HG03460 (cell line): ENCODE measurements around the gene PCP2.

Experiments
- ATAC-seq: cut with Tn5 transposase; IDR thresholded peaks from one replicate; pipeline ENCODE4 v1.9.1; 2021; ENCODE audit not compliant: unreplicated experiment

PCP2 gene

GRCh38 chr19:7640803-7641202 is 7.3 kb upstream of the PCP2 start:
- no peak for ATAC-seq

- no peak for ATAC-seq
These were observed 6.4 kb upstream of the PCP2 start for GRCh38 chr19:7639863-7640348.

DNA sequence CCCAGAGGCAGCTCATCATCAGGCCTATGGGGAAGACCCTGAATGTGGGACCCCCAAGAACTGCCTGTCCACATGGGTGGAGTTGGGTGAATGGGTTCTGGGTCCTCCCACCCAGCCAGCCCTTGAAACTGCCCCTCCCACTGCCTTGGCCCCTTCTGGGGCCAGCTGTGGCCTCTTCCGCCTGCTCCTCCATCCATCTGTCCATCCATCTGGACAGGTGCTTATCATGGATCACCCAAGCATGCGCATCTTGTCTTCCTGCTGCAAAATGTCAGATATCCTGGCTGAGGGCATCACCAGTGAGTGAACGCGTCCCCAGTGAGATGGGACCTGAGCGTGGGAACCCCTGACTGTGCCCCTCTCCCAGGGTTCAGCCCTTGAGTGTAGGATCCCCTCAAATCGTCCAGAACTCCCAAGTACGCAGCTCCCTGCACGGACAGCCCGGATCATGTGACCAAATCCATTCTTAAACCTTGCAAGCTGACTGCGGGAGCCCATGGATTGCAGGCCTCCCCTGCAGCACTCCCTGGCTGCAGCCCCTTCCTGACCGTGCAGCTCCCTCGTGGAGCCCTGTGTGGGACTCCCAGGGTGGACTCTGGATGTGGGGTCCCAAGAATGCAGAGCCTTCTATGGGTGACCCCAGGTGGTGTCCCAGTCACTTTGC is 5.4 kb upstream of the PCP2 start:
- ATAC-seq, result no peak

DNA sequence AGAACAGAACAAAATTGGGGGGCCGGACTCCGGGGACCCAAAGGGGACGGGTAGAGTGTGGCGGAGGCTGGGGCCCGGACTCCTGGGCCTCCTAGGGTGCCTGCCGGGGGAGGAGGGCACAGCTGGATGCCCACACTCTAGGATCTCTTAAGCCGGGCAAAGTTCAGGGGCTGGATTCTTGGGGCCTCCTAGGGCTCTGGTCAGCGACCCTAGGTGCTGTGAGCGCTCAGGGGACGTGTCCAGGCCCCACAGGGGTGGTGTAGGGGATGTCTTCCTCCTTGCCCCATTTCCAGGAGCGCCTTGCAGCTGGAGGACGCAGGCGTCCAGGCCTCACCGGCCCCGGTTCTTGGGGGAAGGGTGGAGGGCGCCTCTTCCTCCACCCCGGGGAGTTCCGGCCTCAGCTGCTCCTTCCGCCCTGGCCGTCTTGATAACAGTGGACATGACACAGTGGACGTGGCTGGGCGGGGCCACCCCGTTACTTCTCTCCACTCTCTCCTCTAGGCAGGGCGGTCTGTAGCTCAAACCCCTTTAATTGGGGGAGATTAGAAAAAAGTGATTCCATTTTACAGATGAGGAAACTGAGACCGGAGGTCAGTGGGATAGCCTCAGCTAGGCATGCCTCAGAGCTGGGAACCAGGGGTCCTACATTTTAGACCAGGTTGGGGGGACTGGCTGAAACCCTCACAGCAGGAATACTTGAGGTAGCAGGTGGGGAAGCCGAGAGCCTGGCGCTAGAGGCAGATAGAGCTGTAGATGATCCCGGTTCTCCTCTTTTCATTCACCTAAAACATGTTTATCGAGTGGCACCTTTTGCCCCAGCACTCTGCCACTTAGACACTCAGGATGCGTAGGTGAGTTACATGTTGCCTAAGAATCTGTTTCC is 4.1 kb upstream of the PCP2 start:
- no peak for ATAC-seq

GRCh38 chr19:7636691-7637373 is 3.3 kb upstream of the PCP2 start, which contains the start of gene STXBP2:
TSS of gene STXBP2 (plus strand) at chr19:7637110. CDS start at chr19:7637150, 40 bp downstream.
- peak; percentile 56 for ATAC-seq

- no peak for ATAC-seq
These were observed 2.8 kb upstream of the PCP2 start for GRCh38 chr19:7636317-7636690.

GRCh38 chr19:7635670-7636069 is 2.2 kb upstream of the PCP2 start:
- ATAC-seq, result no peak

DNA sequence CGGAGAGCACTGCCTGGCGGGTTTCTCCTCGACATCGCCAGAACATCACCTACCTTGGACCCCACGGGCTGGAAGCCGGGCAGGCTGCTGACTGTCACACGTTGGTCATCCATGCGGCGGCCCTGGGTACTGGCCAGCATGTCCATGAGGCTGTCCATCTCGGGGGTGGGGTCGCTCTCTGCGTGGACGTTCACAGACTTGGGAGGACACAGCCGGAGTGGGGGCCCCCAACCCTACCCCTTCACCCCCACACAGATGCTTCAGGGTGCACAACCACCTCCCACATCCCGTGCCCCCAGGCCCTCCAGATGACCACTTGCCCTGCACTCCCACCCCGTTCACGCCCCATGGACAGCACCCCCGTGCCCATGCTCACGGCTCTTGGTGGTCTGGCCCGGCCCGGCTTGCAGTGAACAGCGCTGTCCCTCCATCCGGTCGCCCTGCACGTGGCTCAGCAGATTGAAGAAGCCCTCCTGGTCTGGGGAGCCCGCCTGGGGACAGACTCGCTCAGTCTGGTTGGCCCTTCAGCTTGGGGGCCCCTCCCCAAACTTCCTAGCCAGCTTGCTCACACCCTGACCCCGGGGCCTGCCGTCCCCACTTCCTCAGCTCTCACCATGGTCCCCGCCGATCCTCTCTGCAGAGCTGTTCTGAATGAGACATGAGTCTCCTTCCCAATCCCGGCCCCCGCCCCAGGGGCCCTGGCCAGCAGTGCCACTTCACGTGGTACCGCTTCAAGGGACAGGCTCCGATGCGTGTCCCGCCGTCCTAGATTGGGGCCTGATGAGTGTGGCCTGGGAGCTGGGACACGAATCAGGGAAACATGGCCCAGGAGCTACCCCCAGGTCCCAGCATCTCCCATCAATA is 947 bp downstream of the PCP2 start:
- no peak for ATAC-seq

DNA sequence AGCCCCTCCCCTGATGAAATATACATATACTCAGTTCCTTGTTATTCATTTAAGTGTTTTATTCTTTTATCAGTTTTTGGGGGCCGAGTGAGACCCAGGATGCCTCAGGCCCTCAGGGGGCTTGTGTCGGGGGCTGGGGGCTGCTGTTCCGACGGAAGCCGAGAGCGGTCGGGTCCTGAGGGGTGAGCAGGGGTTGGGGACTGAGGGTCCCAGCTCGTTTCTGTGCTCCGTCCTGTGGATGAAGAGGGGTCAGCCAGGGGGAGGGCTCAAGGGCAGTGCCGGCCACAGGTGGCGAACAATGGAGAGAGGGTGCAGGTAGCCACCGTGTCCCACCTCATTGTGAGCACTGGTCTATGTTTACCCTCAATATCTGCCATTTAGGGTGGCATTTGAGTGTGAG is 1.9 kb downstream of the PCP2 start:
- no peak for ATAC-seq

DNA sequence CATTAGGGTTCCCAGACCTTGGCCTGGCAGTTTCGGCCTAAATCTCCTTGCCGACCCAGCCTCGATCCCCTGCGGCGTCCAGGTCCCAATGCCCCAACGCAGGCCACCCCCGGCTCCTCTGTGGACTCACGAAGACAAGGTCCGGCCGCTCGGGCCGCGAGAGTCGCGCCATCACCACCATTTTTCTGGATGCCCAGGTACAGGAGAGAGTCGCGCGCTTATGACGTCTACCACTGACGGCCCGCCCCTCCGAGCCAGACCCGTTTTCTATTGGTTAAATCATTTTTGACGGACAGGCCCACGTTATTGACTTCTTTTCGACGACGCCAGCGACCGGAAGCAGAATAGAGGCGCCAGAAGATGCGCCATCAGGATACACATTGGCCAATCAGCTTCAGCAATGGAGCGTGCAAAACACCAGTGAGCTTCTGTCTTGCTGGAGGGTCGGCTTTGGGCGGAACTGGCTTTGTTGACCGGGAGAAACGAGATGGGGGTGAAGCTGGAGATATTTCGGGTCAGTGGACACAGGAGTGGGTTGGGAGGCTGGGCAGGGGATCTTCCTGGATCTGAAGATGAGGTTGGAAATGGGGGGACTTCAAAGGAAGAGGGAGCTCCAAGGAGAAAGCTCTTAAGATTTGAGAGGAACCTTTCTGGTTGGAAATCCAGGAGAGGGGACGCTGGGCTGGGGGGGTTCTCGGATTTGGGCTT is 4.0 kb downstream of the PCP2 start, which contains the start of the genes PET100 and XAB2:
TSS of gene PET100 (plus strand) at position 447 of the 708 bp plus-strand sequence. CDS start at position 488, 41 bp downstream.
TSS of gene XAB2 (minus strand) at position 199 of the 708 bp plus-strand sequence. CDS start at position 181, 18 bp downstream.
- ATAC-seq, result peak; percentile 93

DNA sequence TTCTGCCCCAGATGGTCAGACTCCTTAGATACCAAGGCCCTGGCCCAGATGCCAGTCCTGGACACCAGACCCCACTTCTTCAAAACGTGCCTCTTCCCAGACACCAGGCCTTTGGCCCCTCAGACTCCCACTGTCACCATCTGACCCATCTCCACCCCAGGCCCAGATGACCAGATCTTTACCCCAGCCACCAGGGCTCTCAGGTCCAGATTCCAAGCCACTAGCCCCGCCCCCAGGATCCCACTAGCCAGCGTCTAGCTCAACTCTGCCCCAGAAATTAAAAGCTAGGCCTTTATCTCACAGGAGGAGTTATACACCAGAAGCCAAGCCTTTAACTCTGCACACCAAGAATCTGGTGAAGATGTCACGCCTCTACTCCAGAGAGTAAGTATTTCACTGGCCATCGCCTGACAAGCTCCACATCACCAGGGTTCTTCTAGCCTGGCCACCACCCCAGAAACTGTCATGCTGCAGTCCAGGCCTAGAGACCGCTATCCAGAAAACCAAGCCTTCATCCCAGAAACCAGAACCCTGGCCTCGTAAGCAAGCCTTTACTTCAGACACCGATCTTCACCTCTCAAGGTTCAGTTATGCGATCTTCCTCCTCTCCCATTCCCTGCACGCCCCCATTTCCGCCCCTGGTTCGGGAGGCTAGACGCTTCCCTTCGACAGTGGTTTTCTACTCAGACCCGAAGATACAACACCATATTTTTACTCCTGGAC is 4.8 kb downstream of the PCP2 start:
- ATAC-seq, result no peak

DNA sequence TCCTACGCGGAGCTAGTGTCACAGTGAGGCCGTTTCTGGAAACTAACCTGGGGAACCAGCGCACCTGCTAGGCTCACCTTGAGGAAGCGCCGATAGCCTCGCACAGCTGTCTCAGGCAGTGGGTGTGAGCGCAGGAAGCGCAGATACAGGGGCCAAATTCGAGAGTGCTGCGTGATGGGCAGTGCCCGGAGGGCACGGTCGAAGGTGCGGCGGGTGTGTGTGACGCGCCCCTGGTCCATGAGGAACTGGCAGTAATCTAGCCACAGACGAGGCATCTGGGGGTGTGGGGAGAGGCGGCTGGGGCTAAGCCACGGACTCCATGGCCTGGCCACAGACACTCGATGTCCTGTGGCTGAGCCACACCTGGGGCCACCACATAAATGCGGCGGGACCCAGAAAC is 6.4 kb downstream of the PCP2 start:
- ATAC-seq, result no peak

GRCh38 chr19:7625763-7626372 is 7.7 kb downstream of the PCP2 start:
- ATAC-seq, result no peak

DNA sequence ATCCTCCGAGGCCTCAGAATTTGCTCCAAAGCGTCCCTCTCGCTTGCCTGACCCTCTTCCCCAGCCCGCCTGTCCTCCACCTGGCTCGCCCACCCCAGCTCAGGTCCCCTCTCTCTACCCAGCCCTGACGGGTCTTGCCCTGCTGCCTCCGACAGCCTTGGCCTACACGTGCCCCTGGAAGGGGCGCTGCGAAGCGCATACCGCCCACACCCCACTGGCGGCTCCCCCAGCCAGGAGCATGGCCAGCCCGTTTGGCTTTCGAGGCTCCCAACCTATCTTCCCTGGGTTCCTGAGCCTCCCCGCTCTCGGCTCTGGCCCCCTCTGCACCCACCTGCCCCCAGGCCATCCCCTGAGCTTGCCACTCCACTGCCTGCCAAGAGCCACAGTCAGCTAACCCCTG is 8.7 kb downstream of the PCP2 start:
- no peak for ATAC-seq

DNA sequence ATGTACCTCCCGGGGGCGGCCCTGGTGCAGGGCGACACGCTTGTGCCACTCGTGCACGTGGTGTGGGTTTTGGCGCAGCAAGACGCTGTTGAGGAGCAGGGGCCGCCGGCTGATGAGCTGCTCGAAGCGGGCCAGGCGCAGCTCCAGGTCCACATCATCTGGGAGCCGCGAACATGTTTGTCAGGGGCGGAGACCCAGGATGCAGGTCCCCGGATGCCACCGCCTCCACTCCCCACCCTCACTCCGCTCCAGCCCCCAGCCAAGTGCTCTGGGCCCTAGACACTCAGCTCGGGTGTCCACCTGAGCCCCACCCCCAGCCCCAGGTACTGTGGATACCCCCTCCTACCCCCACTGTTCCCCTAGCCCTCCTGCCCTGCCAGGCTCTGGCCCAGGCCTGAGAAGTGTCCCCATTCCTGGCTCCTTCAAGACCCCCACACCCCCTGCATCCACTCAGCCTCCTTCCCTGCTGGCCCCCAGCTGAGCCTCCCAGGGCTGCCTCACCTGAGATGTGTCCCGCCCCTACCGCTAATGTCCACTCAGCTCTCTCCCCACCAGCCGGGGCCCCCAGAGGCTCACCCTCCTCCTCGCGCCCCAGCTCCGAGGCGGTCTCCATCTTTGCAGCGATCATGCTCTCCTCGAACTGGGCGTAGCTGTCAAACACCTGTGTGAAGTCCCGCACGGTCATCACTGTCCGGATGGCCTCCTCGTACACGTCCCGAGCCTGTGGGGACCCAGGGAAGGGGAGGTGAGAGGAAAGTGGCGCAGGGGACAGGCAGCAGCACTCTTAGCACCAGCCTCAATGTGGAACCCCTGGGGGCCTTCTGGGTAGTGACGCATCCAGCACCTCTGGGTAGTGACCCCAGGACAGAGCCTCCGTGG is 9.6 kb downstream of the PCP2 start:
- no peak for ATAC-seq

DNA sequence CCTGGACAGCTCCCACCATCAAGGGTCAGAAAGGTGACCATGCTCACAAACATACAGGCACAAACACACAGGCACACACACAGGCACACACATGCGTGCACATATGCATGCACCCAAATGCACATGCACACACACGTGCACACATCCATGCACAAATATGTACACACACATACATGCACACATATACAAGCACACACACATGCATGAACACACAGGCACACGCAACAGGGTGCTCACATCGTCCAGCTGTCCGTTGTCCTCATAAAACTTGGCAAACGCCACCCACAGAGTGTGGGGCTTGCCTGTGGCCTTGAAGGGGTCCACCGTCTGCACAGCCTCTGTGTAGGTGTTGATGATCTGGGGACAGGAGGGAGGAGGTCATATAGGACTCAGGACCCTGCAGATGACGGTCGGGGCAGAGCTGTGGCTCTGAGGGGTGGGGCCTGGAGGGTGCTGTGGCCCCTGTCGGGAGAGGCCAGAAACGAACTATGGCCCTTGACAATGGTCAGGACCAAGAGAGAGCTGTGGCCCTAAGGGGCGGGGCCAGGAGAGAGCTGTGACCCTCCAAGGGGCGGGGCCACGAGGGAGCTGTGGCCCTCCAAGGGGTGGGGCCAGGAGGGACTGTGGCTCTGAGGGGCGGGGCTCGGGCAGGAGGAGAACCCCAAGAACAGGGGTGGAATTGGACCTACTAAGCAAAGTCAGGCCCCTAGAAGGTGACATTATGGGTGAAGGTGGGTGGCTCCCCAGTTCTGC is 10.4 kb downstream of the PCP2 start:
- no peak for ATAC-seq
